Fibroblast of lung (primary cell): ENCODE data around the gene MMP11.

Experiments
- CTCF ChIP-seq, 2 donors: IDR thresholded peaks in 1 of 2; conservative IDR thresholded peaks in 1 of 2; 1 replicate in 1 of 2; 2 replicates in 1 of 2; pipeline ENCODE4 v1.5.1; 2011 to 2012; ENCODE audit warnings: low read length in 2 of 2, control low read depth in 1 of 2, inconsistent platforms in 1 of 2, low read depth in 1 of 2, mild to moderate bottlenecking in 1 of 2
- EZH2 ChIP-seq: IDR thresholded peaks from 2 replicates; pipeline ENCODE4 v1.5.1; 2012; ENCODE audit warnings: low read length, control low read depth, mild to moderate bottlenecking; ENCODE audit errors: missing control alignments

GRCh38 chr22:23787600-23787896 lies 14.9 kb downstream of the MMP11 start:
- TF ChIP-seq CTCF (conservative IDR thresholded peaks at IDR 0.05 in 1 of 2, IDR thresholded peaks at IDR 0.05 in 1 of 2; ENCODE audit: low read depth in 1 of 2, low read length in 2 of 2) (no peak), EZH2 (no peak)
